GM12872 (cell line): ENCODE results near the gene DNAJB6.

ENCODE experiments used
- CTCF ChIP-seq: IDR thresholded peaks from 3 replicates; pipeline ENCODE4 v1.5.1; 2011; ENCODE audit warnings: low read depth, mild to moderate bottlenecking, low read length, moderate library complexity; ENCODE audit not compliant: insufficient read depth

Gene DNAJB6

GRCh38 chr7:157436076-157436475 lies 99.3 kb downstream of the DNAJB6 start:
- no peak for TF ChIP-seq CTCF

- no peak for TF ChIP-seq CTCF
These were observed 100.1 kb downstream of the DNAJB6 start for GRCh38 chr7:157436763-157437480.

- TF ChIP-seq CTCF, result no peak
These were observed 100.8 kb downstream of the DNAJB6 start for GRCh38 chr7:157437519-157438061.

GRCh38 chr7:157438121-157439025 lies 101.6 kb downstream of the DNAJB6 start:
- TF ChIP-seq CTCF, result no peak

GRCh38 chr7:157439149-157439548 lies 102.3 kb downstream of the DNAJB6 start:
- no peak for TF ChIP-seq CTCF

- TF ChIP-seq CTCF, result no peak
These were observed 103.0 kb downstream of the DNAJB6 start for GRCh38 chr7:157439761-157440160.

- no peak for TF ChIP-seq CTCF
These were observed 103.7 kb downstream of the DNAJB6 start for GRCh38 chr7:157440346-157441022.
